SU-DHL-6 (cell line): Measurements from ENCODE around the gene S1PR1.

Source experiments
- H2AFZ ChIP-seq: fragments of 200-600 bp; sonication (generic); 2 replicates; pipeline ENCODE4 v1.6.1; 2014; ENCODE audit warnings: low read depth, mild to moderate bottlenecking, moderate library complexity, mixed read lengths, antibody characterized with exemption, low read length; ENCODE audit not compliant: severe bottlenecking
- H3F3A ChIP-seq: fragments of 200-600 bp; shearing (Covaris generic); 2 replicates; pipeline ENCODE4 v1.6.0; 2016; ENCODE audit warnings: antibody characterized with exemption, mild to moderate bottlenecking; ENCODE audit not compliant: insufficient read depth
- H3K27ac ChIP-seq: fragments of 200-600 bp; sonication (generic); 2 replicates; pipeline ENCODE4 v1.5.1; 2016; ENCODE audit warnings: low read depth, mild to moderate bottlenecking, low read length, moderate library complexity, mixed read lengths
- H3K27me3 ChIP-seq: fragments of 200-600 bp; sonication (generic), shearing (Covaris generic); 2 replicates; pipeline ENCODE4 v1.6.0; 2014; ENCODE audit warnings: mild to moderate bottlenecking, low read length
- H3K36me3 ChIP-seq: fragments of 200-600 bp; sonication (generic); 2 replicates; pipeline ENCODE4 v1.6.1; 2014; ENCODE audit warnings: mild to moderate bottlenecking, low read length, mixed read lengths
- H3K4me2 ChIP-seq: fragments of 300-600, 200-600 bp; shearing (Covaris generic), sonication (generic); 2 replicates; pipeline ENCODE4 v1.6.0; 2014; ENCODE audit warnings: low read length, low read depth, mild to moderate bottlenecking; ENCODE audit not compliant: poor library complexity, severe bottlenecking
- H3K4me3 ChIP-seq: fragments of 200-600 bp; sonication (generic); 2 replicates; pipeline ENCODE4 v1.5.1; 2014; ENCODE audit warnings: antibody characterized with exemption, low read length, mild to moderate bottlenecking, mixed read lengths; ENCODE audit not compliant: insufficient read depth, poor library complexity, severe bottlenecking
- H3K79me2 ChIP-seq: fragments of 200-600 bp; sonication (generic); 2 replicates; pipeline ENCODE4 v1.6.1; 2014; ENCODE audit warnings: mild to moderate bottlenecking, low read length, moderate library complexity; ENCODE audit not compliant: insufficient read depth
- H3K9ac ChIP-seq: fragments of 200-600 bp; sonication (generic); 2 replicates; pipeline ENCODE4 v1.7.0; 2014; ENCODE audit warnings: mild to moderate bottlenecking, low read length
- H3K9me2 ChIP-seq: fragments of 200-600 bp; sonication (generic); replicated peaks from 2 replicates; pipeline ENCODE4 v1.6.1; 2014; ENCODE audit warnings: low read length; ENCODE audit not compliant: insufficient read depth
- H3K9me3 ChIP-seq: fragments of 200-600 bp; sonication (generic); 2 replicates; pipeline ENCODE4 v1.6.1; 2014; ENCODE audit warnings: low read length, mixed read lengths; ENCODE audit not compliant: insufficient read depth
- H4K20me1 ChIP-seq: fragments of 200-600 bp; sonication (generic); 2 replicates; pipeline ENCODE4 v1.6.1; 2014; ENCODE audit warnings: low read depth, mild to moderate bottlenecking, antibody characterized with exemption, low read length, moderate library complexity, mixed read lengths
- CTCF ChIP-seq: fragments of 200-600 bp; sonication (generic); IDR thresholded peaks from one replicate; pipeline ENCODE4 v1.5.1; 2017; ENCODE audit warnings: antibody characterized with exemption, mild to moderate bottlenecking, low read length, moderate library complexity; ENCODE audit not compliant: insufficient read depth, poor library complexity, severe bottlenecking
- EZH2phosphoT487 ChIP-seq: fragments of 200-600 bp; sonication (generic), shearing (Covaris generic); conservative IDR thresholded peaks from 2 replicates; pipeline ENCODE4 v1.6.1; 2018; ENCODE audit warnings: mild to moderate bottlenecking, antibody characterized with exemption, low read length, moderate library complexity, mixed read lengths

The S1PR1 gene

DNA sequence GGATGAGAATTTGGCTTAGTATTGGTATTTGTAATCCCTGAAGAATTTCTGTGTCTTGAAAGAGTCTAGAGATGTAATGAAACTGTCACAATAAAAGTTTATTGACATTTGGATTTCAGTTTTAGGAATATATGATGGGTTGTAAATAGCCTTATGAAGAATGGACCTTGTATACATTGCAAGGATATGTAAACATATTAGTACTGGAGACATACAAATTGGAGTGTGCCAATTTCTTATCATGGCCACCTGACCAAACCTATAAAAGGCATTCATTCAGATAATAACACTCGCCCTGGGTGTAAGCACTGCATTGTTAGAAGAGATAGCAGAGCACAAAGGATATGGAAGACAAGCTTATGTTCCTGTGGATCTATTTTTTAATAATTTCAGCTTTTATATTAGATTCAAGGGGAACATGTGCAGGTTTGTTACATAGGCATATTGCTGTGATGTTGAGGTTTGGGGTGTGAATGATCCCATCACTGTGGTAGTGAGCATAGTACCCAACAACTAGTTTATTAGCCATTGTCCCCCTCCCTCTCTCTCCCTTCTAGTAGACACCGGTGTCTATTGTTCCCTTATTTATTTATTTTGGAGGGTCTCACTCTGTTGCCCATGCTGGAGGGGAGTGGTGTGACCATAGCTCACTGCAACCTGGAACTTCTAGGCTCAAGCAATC is 8.6 kb downstream of the S1PR1 start:
- TF ChIP-seq EZH2phosphoT487 = no peak
- TF ChIP-seq CTCF = no peak
- no peaks in the 10 kb centered on the region for H3K79me2 ChIP-seq

DNA sequence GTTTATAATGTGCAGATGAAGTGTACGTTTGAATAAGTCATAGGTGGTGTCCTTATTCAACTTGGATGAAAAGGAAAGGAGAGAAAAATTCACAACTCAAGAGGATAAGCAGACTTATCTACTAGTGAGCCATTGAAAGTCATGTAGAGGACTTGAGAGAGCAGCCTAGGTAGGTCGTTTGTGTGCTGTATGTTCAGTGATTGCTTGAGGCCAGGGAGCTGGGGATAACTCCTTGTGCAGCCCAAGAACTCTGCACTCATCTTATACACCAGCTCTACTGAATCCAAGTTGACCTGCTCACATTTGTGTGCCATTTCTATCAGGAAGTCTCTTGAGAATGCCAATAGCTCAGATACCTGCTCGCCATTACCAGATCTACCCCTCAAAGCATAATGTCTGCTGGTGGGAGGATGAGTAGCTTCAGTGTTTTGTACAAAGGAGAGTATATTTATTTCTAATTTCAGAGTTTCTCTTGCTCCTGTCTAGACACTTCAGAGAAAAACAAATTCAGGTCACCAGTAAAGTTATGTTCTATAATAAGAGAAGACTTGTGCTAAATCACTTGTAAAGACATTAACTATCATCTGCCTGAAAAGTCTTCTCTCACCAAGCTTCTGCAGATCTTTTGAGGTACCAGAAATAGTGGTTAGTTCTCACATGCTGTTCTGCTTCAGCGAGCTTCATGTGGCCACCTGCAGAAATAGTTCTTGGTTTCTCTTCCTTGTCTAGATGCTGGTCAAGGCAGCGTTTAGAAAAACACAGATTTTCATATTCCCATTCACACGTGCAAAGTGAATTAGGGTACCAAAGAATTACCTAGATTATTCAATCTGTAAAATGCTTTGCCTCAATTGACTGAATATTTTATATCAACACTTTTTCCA is 10.8 kb downstream of the S1PR1 start:
- H3K27ac ChIP-seq = peak overlapping the region; percentile 81

More for the DNA sequence above, 8.6 kb downstream of the S1PR1 start:
- no peak overlapping the region for H3K4me2 ChIP-seq
- H2AFZ ChIP-seq = no peak overlapping the region
- H3K9me2 ChIP-seq = no peaks in the 10 kb centered on the region
- no peak overlapping the region for H3K4me3 ChIP-seq
- H3K9ac ChIP-seq = no peak overlapping the region
- no peaks in the 10 kb centered on the region for H3K9me3 ChIP-seq
- H3K27me3 ChIP-seq = no peaks in the 10 kb centered on the region
- no peaks in the 10 kb centered on the region for H4K20me1 ChIP-seq
- no peak overlapping the region for H3K27ac ChIP-seq
- peaks cover 23% of the 10 kb centered on the region for H3F3A ChIP-seq
- H3K36me3 ChIP-seq = no peaks in the 10 kb centered on the region

DNA sequence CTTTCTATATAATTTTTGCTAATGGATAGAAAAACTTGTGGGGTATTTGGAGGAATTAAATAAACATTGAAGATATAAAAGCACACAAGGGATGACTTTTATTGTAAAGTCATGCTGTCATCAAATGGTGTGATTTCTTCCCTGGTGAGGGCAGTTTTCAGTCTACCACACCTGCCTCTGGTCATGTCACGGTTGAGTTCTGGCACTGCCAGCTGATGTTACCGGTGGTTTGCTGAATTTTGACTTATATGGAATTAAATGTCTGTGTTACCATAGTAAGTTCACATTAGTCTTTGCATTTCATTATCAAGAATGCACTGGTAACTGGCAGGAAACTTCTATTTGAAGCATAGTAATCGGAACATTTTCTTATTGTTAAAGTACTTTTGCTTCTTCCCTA is 13.4 kb downstream of the S1PR1 start:
- no peak overlapping the region for H3K4me3 ChIP-seq
- peak overlapping the region; percentile 29 for H3K27ac ChIP-seq
- H3K9me3 ChIP-seq = no peaks in the 10 kb centered on the region
- H3K27me3 ChIP-seq = no peaks in the 10 kb centered on the region
- no peak overlapping the region for H3K9ac ChIP-seq
- no peak overlapping the region for H2AFZ ChIP-seq
- H3K79me2 ChIP-seq = no peaks in the 10 kb centered on the region
- no peaks in the 10 kb centered on the region for H3K36me3 ChIP-seq
- no peak for TF ChIP-seq CTCF
- TF ChIP-seq EZH2phosphoT487 = no peak
- H4K20me1 ChIP-seq = no peaks in the 10 kb centered on the region
- H3K9me2 ChIP-seq = no peaks in the 10 kb centered on the region
- H3F3A ChIP-seq = peaks cover 30% of the 10 kb centered on the region
- peak overlapping the region; percentile 50 for H3K4me2 ChIP-seq

More for the DNA sequence above, 10.8 kb downstream of the S1PR1 start:
- Histone ChIP-seq H3K27me3 (no peaks in the 10 kb centered on the region), H3K79me2 (no peaks in the 10 kb centered on the region), H3K9ac (peak overlapping the region; percentile 14; the same call in 1 of the 2 replicates), H3K4me3 (peak overlapping the region; percentile 10), H3K9me2 (no peaks in the 10 kb centered on the region), H2AFZ (no peak overlapping the region), H4K20me1 (no peaks in the 10 kb centered on the region), H3F3A (peaks cover 30% of the 10 kb centered on the region), H3K4me2 (peak overlapping the region; percentile 42), H3K9me3 (no peaks in the 10 kb centered on the region), H3K36me3 (no peaks in the 10 kb centered on the region)
- TF ChIP-seq EZH2phosphoT487 = no peak
- TF ChIP-seq CTCF = no peak
